C1 segment of cervical spinal cord (tissue), 14 donors: Measurements from ENCODE around the gene NTM.

Source experiments
- DNase-seq, 14 donors: peaks; one replicate each; lab custom pipeline; 2025; lab: John Stamatoyannopoulos, UW

The NTM gene

GRCh38 chr11:131597890-131598289 lies 227.5 kb downstream of the NTM start:
- DNase-seq = peak in 1 of 14 donors; percentile 18

- peak in 2 of 14 donors; percentile 64 to 65 for DNase-seq
These were observed 227.9 kb downstream of the NTM start for GRCh38 chr11:131598305-131598704.

- no peak for DNase-seq
These were observed 228.9 kb downstream of the NTM start for GRCh38 chr11:131599285-131599684.

DNA sequence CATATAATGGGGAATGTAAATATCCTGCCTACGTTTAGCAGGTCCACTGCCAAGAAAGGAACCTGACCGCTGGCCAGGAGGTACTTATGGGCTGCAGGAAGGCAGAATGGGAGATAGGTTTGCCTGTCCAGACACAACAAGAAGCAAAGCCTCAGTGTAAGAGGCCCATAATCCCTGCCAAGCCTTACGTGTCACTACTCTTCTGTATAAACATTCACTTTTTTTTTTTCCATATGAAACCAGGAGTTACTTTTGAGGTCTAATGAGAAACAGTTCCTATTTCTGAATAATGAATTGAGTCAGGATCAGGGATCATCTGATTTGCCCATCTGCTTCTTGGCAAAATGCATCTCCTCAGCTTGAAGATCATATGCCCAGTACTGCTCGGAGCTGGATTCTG lies 230.2 kb downstream of the NTM start:
- DNase-seq = no peak

DNA sequence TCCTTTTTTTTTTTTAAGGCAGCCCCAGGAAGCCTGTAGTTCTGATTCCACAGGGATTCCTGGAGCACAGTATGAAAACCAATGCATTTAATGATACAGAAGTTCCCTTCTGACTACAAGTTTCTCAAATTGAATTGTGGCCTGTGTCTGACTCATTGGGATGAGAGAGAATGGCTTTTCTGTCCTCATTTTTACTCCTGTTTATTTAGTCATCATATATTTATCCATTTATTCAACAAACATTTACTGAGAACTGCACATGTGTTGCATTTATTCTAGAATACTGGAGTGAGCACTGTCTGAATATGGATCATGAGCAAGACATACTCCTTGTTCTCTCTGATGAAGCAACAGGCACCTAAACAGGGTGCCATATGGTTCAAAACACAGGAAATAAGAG lies 231.2 kb downstream of the NTM start:
- no peak for DNase-seq

DNA sequence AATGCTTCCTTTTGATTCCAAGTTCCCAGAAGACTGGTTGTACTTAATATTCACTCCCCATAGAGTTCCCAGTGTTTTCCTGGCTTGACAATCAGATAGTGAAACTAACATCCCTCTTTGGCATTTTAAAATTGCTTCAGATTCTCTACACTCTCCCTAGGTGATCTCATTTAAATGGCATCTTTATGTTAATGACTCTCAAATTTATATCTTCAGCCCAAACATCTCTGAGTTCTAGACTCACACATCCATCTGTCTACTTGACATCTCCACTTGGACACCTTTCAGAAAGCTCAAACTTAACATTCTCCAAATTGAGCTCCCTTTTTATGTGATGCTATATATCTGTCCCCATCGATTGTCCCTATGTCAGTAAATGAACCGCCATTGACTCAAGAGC lies 232.0 kb downstream of the NTM start:
- DNase-seq = no peak

DNA sequence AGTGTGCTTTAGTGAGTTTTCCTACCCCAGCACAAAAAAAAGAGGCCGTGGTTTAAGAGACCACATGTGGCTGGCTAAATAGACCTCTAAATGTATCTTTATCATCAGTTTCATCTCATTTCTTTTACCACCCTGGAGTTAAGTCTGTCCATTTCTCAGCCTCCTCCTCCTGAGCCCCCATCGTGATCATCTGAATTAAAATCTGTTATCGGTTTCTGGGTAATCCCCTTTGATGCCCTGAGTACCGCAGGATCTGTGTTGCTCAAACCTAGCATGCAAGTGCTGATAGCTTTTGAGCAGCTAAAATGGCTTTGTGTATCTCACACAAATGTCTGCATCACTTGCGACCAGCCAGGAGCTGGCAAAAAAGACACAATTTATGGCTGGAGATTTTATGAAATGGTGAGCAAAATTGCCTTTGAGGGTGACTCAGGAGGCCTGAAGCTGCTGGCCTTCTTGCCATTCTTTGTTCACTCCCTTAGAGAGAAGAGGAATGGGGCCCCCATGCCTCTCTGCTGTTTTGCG lies 236.5 kb downstream of the NTM start:
- DNase-seq = no peak

DNA sequence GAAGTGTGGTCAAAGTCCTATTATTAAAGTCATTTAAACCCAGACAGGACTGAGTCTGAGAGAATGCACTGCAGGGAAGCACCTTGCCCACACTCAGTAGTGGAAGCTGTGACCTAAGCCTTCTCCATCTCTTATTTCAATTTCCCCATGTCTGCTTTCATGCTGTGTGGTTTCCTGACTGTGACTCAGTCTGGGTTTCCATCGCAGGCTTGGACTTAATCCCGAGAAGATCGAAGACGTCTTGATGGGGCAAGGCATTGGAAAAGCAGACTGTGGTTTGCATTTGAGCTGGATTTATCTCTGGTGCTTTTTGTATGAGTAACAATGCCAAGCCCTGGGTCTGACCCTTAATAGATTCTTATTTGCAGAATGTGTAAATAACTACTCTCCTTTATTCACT lies 238.9 kb downstream of the NTM start:
- peak in 1 of 14 donors; percentile 26 for DNase-seq

- peak in 1 of 14 donors; percentile 26 for DNase-seq
These were observed 239.5 kb downstream of the NTM start for GRCh38 chr11:131609921-131610320.

GRCh38 chr11:131611322-131611721 lies 240.9 kb downstream of the NTM start:
- DNase-seq = no peak

DNA sequence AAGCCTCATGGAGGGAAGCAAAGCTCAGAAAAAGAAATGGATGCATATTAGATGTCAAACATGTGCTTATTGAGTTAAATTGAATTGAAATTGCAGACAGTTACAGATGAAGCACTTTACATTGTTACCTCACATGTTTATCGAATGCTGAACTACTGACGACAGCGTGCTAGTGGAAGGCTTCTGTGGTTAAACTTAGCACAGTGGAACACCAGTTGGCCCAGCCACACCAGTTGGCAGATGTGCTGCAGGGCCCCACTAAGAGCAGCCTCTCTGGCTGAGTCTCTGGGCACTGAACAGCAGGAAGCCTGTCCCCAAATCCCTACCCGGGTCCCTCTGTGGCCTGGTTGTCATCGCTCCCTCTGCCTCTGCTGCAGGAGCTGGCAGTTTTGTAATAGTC lies 242.1 kb downstream of the NTM start:
- peak in 1 of 14 donors; percentile 17 for DNase-seq

GRCh38 chr11:131614631-131615030 lies 244.2 kb downstream of the NTM start:
- peak in 6 of 14 donors; percentile 27 to 69 (median 44) for DNase-seq

DNA sequence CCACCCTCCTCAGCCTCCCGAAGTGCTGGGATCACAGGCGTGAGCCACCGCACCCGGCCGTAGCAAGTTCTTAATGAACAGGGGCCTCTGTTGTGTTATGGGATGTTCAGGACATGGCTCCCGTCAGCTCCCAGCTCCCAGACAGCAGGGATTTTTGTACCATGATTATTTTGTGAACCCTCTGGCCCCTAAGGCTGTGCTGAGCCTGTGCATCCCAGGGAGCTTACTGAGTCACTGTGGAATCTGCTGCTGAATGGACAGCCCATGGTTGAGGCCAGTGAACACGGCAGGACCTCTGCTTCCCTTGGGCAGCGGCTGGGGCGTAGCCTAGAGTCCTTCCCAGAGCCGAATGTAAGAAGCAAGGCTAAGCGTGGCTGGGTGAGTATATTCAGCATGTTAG lies 245.2 kb downstream of the NTM start:
- no peak for DNase-seq

- no peak for DNase-seq
These were observed 246.2 kb downstream of the NTM start for GRCh38 chr11:131616481-131617140.

DNA sequence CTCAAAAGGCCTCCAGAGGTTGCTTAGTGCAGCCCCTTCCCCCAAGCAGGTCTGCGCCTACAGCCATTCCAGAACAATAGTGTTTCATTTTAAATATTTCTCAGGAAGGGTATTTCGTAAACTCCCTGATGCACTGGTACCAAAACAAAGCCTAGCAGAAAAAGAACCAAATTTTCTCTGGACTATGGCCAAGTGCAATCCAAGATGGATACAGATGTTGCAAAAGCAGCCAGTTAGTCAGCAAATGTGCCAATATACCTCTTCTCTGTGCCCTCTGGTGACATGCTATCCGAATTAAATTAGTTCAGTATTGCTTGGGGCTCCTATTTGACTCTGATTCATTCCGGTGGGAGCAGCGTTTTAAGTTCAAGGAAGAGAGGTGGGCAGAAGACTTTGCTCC lies 247.8 kb downstream of the NTM start:
- DNase-seq = no peak

DNA sequence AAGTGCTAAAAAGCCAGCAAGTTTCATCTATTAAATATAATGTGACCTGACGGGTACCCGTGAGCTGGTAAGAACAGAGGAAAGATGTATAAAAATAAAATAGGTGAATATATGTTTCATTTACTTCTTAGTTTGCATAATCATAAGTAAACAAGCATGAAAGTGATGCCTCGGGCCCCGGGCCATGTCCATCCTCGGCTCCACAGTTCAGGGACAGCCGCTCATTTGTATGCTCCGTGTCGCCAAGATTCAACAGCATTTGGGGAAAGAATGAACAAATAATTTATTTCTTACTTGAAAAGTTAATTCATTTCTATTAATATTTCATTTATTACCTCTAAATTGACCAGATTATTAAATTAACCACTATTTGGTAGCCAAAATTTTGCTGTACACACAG lies 251.8 kb downstream of the NTM start:
- DNase-seq = no peak

GRCh38 chr11:131624531-131624930 lies 254.1 kb downstream of the NTM start:
- DNase-seq = peak in 1 of 14 donors; percentile 27

DNA sequence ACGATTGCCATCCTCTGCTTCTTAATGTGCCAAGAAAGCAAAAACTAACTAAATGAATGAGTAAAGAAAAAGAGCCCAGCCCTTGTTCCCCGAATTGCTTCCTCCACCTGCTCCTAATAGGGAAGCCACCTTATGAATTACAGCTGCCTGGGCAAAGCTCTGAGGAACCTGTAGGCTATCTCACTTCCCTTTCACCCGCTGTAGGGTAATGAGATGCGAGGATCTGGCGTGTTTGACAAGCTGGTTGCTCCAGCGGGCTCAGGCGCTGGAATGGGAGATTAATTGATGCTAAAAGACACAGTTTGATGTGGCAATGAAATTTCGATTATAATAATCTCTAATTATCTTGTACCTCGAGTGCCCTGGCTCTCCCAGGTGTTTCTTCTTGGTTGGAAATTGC lies 256.4 kb downstream of the NTM start:
- DNase-seq = no peak

DNA sequence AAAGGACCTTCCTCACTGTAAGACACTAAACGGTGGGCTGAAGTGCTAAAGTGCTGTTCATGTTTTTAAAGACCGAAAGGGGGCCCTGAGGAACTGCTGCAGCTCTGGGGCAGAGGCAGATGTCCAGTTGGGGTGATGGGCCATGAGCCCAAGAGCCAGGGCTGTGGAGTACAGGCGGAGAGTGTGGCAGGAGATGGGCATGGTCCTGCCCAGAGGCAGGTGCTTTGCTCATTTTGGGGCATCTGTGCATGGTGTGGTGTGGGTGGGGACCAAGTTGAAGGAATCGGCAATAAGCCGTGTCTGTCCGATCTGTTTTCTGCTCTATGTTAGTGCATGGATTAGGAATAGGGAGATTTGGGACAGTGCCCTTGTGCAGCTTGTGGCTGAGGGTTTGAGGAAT lies 258.3 kb downstream of the NTM start:
- DNase-seq = no peak

DNA sequence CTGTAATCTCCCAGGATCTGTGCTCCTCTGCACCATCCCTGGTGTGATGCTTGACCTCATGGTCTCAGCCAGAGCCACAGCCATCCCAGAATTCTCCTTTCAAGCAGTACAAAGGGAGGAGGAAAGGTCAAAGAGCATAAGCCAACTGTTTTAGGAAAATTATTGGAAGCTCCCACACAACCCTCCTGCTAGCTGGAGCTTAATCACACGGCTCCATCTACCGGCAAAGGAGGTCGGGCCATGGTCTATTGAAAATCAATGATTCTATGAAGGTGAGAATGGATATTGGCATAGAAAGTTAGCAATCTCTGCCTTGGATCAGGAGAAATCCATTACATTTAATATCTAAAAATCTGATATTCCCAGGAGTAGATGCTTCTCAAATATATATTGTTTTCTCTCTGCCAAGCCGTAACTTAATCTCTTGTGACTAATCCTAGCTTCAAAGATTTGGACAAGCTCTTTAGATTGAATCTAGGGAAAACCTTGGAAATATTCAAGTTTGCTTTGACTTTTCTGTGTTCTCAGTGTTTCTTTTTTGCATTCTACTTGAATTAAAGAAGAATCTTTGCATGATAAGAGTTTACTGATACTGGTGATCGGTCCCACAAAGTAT lies 259.6 kb downstream of the NTM start:
- no peak for DNase-seq

- no peak for DNase-seq
These were observed 262.6 kb downstream of the NTM start for GRCh38 chr11:131632971-131633370.

DNA sequence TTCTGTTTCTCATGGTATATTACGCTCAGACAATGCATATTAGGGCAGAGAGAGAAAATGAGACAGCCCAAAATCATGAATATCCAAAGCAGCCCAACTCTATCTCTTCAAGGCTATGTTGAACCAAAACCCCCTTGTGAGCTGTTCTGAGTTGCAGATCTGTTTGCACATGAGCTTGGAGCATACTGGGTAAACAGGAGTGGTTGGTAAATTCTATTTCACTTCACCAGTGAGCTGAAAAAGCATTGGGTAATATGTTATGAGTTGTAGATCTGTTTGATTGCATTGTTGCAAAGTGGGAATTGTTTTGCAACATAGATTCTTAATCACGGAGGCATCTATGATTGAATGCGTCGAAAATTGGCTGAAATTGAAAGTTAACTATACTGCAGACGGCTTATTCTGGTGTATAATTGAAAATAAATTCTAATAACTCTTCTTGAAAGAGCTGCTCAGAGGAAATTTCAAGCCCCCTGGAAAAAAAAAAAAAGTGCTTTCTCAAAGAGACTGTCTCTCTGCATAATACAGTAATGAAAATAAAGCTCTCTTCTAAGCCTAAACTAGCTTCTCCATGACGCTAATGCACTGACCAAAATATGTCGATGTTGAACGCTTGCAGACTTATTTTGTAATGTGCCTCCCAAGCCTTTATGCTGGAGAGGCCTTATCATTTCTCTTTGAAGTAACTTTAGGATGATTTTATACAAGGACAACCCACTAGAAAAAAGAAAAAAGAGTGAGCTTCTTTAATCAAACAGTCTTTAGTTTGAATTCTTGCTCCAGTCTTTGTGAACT lies 263.7 kb downstream of the NTM start:
- DNase-seq = no peak
